Right lobe of liver (tissue), 4 donors: ENCODE measurements around the gene SWAP70.

Source experiments
- POLR2A ChIP-seq: fragments of 450-650 bp; IDR thresholded peaks from one replicate; pipeline ENCODE4 v1.6.1; 2017; ENCODE audit warnings: antibody characterized with exemption, mild to moderate bottlenecking
- TF ChIP-seq, protein P1 (sequence below), 4 donors: fragments of 200-600 bp in 3 of 4; fragments of 450-650 bp in 1 of 4; IDR thresholded peaks; one replicate each; pipeline versions ENCODE4 v1.5.1 to v1.8.0; 2016 to 2022; ENCODE audit warnings: antibody characterized with exemption in 4 of 4, mild to moderate bottlenecking in 2 of 4
- donor health status: DM: no; HTN: no; CAD: no.
- donor health status: DM: no; HTN: no; CAD: no.
- donor health status: DM: no; HTN: yes; CAD: no.

GRCh38 chr11:9700105-9700801 lies 36.4 kb downstream of the SWAP70 start:
- TF ChIP-seq, protein P1, sequence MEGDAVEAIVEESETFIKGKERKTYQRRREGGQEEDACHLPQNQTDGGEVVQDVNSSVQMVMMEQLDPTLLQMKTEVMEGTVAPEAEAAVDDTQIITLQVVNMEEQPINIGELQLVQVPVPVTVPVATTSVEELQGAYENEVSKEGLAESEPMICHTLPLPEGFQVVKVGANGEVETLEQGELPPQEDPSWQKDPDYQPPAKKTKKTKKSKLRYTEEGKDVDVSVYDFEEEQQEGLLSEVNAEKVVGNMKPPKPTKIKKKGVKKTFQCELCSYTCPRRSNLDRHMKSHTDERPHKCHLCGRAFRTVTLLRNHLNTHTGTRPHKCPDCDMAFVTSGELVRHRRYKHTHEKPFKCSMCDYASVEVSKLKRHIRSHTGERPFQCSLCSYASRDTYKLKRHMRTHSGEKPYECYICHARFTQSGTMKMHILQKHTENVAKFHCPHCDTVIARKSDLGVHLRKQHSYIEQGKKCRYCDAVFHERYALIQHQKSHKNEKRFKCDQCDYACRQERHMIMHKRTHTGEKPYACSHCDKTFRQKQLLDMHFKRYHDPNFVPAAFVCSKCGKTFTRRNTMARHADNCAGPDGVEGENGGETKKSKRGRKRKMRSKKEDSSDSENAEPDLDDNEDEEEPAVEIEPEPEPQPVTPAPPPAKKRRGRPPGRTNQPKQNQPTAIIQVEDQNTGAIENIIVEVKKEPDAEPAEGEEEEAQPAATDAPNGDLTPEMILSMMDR (IDR thresholded peaks at IDR 0.05) = no peak
- TF ChIP-seq POLR2A = no peak
